Measurements from ENCODE around the gene IFNA5.

IFNA5 gene

GRCh38 chr9:21305213-21305612 lies at the start of gene IFNA5:
TSS of gene IFNA5 (minus strand) at chr9:21305313. CDS start at chr9:21305256, 57 bp downstream.
- DNase-seq (ENCODE audit: low spot score) = no peak

GRCh38 chr9:21350787-21351186 lies 45.7 kb upstream of the IFNA5 start, which contains the start of gene IFNA6:
TSS of gene IFNA6 (minus strand) at chr9:21350887. CDS start at chr9:21350887, 0 bp downstream.
- no peak for DNase-seq (ENCODE audit: low spot score)

- no peak for DNase-seq (ENCODE audit: low spot score)
These were observed 43.4 kb upstream of the IFNA5 start for GRCh38 chr9:21348430-21348970.

GRCh38 chr9:21340735-21341134 lies 35.6 kb upstream of the IFNA5 start:
- no peak for DNase-seq (ENCODE audit: low spot score)

- DNase-seq (ENCODE audit: low spot score) = no peak
These were observed 31.3 kb upstream of the IFNA5 start for GRCh38 chr9:21336457-21336856.

GRCh38 chr9:21334701-21335632 lies 29.9 kb upstream of the IFNA5 start, which contains the start of gene KLHL9:
TSS of gene KLHL9 (minus strand) at chr9:21335404. CDS start at chr9:21334859, 545 bp downstream.
- peak; percentile 92 for DNase-seq (ENCODE audit: low spot score)

- no peak for DNase-seq (ENCODE audit: low spot score)
These were observed 28.1 kb upstream of the IFNA5 start for GRCh38 chr9:21333226-21333625.

- no peak for DNase-seq (ENCODE audit: low spot score)
These were observed 26.7 kb upstream of the IFNA5 start for GRCh38 chr9:21331676-21332402.

GRCh38 chr9:21326526-21327139 lies 21.5 kb upstream of the IFNA5 start:
- DNase-seq (ENCODE audit: low spot score) = peak; percentile 65

- no peak for DNase-seq (ENCODE audit: low spot score)
These were observed 18.9 kb upstream of the IFNA5 start for GRCh38 chr9:21324047-21324446.

- no peak for DNase-seq (ENCODE audit: low spot score)
These were observed 17.9 kb upstream of the IFNA5 start for GRCh38 chr9:21322911-21323461.

GRCh38 chr9:21320465-21320864 lies 15.4 kb upstream of the IFNA5 start:
- DNase-seq (ENCODE audit: low spot score) = no peak

GRCh38 chr9:21317956-21318923 lies 13.1 kb upstream of the IFNA5 start:
- peak; percentile 67 for DNase-seq (ENCODE audit: low spot score)

- DNase-seq (ENCODE audit: low spot score) = no peak
These were observed 11.7 kb upstream of the IFNA5 start for GRCh38 chr9:21316860-21317259.

- DNase-seq (ENCODE audit: low spot score) = no peak
These were observed 11.1 kb upstream of the IFNA5 start for GRCh38 chr9:21316032-21316842.

- no peak for DNase-seq (ENCODE audit: low spot score)
These were observed 9.0 kb upstream of the IFNA5 start for GRCh38 chr9:21314152-21314551.

- DNase-seq (ENCODE audit: low spot score) = no peak
These were observed 6.8 kb upstream of the IFNA5 start for GRCh38 chr9:21311889-21312288.

GRCh38 chr9:21295992-21296391 lies 9.1 kb downstream of the IFNA5 start:
- no peak for DNase-seq (ENCODE audit: low spot score)

- DNase-seq (ENCODE audit: low spot score) = no peak
These were observed 10.1 kb downstream of the IFNA5 start for GRCh38 chr9:21294904-21295538.
